WTC11 (cell line): ENCODE results near the gene CCDC9. TPM values are rescaled to one million over a fixed set of nuclear protein-coding genes. Genes with fewer than 3 reads are reported as not detected.
A peak's percentile ranks its signal among the peaks of the same experiment; 100 is the strongest.

Source experiments
- ATAC-seq: fragments of 200-7000 bp; cut with Tn5 transposase; 2 replicates; pipeline ENCODE4 v1.10.0; 2021; ENCODE audit warnings: mild to moderate bottlenecking, moderate library complexity
- CTCF ChIA-PET: fragments of 300-600 bp; sonication (Branson Sonifier 250); formaldehyde crosslinking; loops from one replicate; lab custom pipeline; 2021; ENCODE audit warnings: antibody characterized with exemption; lab: Charles Lee
- POLR2A ChIA-PET: fragments of 350-600 bp; sonication (Branson Sonifier 250); formaldehyde crosslinking; loops from one replicate; lab custom pipeline; 2021; ENCODE audit warnings: antibody characterized with exemption; lab: Charles Lee
- DNase-seq: peaks from one replicate; pipeline ENCODE4 v3.0.0; 2021; ENCODE audit warnings: low spot score
- H3K27ac Mint-ChIP-seq: 2 replicates; pipeline ENCODE4 v1.8.0; 2021; ENCODE audit warnings: mixed read lengths
- H3K27me3 Mint-ChIP-seq: 2 replicates; pipeline ENCODE4 v1.8.0; 2021; ENCODE audit warnings: low read depth, mild to moderate bottlenecking, moderate library complexity, mixed read lengths
- H3K36me3 Mint-ChIP-seq: 2 replicates; pipeline ENCODE4 v1.8.0; 2021; ENCODE audit warnings: mixed read lengths
- H3K4me1 Mint-ChIP-seq: 2 replicates; pipeline ENCODE4 v1.8.0; 2022; ENCODE audit warnings: mixed read lengths
- H3K4me3 Mint-ChIP-seq: 2 replicates; pipeline ENCODE4 v1.8.0; 2021; ENCODE audit warnings: mild to moderate bottlenecking, moderate library complexity, mixed read lengths
- H3K9me3 Mint-ChIP-seq: 2 replicates; pipeline ENCODE4 v1.8.0; 2021; ENCODE audit warnings: mixed read lengths
- ATF1 ChIP-seq: sonication (generic); formaldehyde crosslinking; IDR thresholded peaks from 2 replicates; pipeline ENCODE4 v1.8.1; 2023; ENCODE audit warnings: mild to moderate bottlenecking, moderate library complexity, missing genetic modification reagents
- CREM ChIP-seq: sonication (generic); formaldehyde crosslinking; IDR thresholded peaks from 2 replicates; pipeline ENCODE4 v1.8.1; 2022; ENCODE audit warnings: mild to moderate bottlenecking, missing genetic modification reagents, moderate library complexity
- EMX1 ChIP-seq: fragments of 250-450 bp; sonication (Bioruptor Pico); IDR thresholded peaks from 2 replicates; pipeline ENCODE4 v1.8.0; 2021; ENCODE audit warnings: mild to moderate bottlenecking
- FOXP1 ChIP-seq: sonication (generic); formaldehyde crosslinking; IDR thresholded peaks from 2 replicates; pipeline ENCODE4 v1.8.0; 2022; ENCODE audit warnings: missing genetic modification reagents, mild to moderate bottlenecking, moderate library complexity, borderline replicate concordance
- GABPB1 ChIP-seq: sonication (generic); formaldehyde crosslinking; IDR thresholded peaks from 2 replicates; pipeline ENCODE4 v1.8.1; 2023; ENCODE audit warnings: mild to moderate bottlenecking, missing genetic modification reagents
- HMGA2 ChIP-seq: fragments of 250-450 bp; sonication (Bioruptor Pico); IDR thresholded peaks from 2 replicates; pipeline ENCODE4 v1.4.0; 2021; ENCODE audit warnings: mild to moderate bottlenecking, moderate library complexity
- MYBL2 ChIP-seq: sonication (generic); formaldehyde crosslinking; IDR thresholded peaks from 2 replicates; pipeline ENCODE4 v1.8.1; 2023; ENCODE audit warnings: mild to moderate bottlenecking, moderate library complexity, missing genetic modification reagents
- PRRX2 ChIP-seq: fragments of 250-450 bp; sonication (Bioruptor Pico); IDR thresholded peaks from 2 replicates; pipeline ENCODE4 v1.8.0; 2021; ENCODE audit warnings: mild to moderate bottlenecking
- ZBTB21 ChIP-seq: sonication (generic); formaldehyde crosslinking; IDR thresholded peaks from 2 replicates; pipeline ENCODE4 v1.8.1; 2023; ENCODE audit warnings: mild to moderate bottlenecking, missing genetic modification reagents, borderline replicate concordance
- ZNF121 ChIP-seq: sonication (generic); formaldehyde crosslinking; IDR thresholded peaks from 2 replicates; pipeline ENCODE4 v1.8.0; 2023; ENCODE audit warnings: missing genetic modification reagents
- ZNF396 ChIP-seq: fragments of 250-450 bp; sonication (Bioruptor Pico); IDR thresholded peaks from 2 replicates; pipeline ENCODE4 v1.8.0; 2021; ENCODE audit warnings: mild to moderate bottlenecking, moderate library complexity, borderline replicate concordance
- total RNA-seq: library from RNA; stranded (reverse); gene quantifications from 3 replicates; pipeline ENCODE4 v1.2.3, GENCODE V29; 2021
- TF ChIP-seq, protein P1 (sequence below): sonication (generic); formaldehyde crosslinking; conservative IDR thresholded peaks from 2 replicates; pipeline ENCODE4 v1.8.1; 2022; ENCODE audit warnings: mild to moderate bottlenecking, missing genetic modification reagents
- TF ChIP-seq, protein P2 (sequence below): sonication (generic); formaldehyde crosslinking; IDR thresholded peaks from 2 replicates; pipeline ENCODE4 v1.8.1; 2022; ENCODE audit warnings: mild to moderate bottlenecking, moderate library complexity, missing genetic modification reagents
- TF ChIP-seq, protein P3 (sequence below): fragments of 200-600 bp; IDR thresholded peaks from 2 replicates; pipeline ENCODE4 v1.8.0; 2022; ENCODE audit warnings: antibody characterized with exemption
- TF ChIP-seq, protein P4 (sequence below): sonication (generic); formaldehyde crosslinking; IDR thresholded peaks from 2 replicates; pipeline ENCODE4 v1.8.0; 2022; ENCODE audit warnings: missing genetic modification reagents
- TF ChIP-seq, protein P5 (sequence below): sonication (generic); formaldehyde crosslinking; IDR thresholded peaks from 2 replicates; pipeline ENCODE4 v1.8.1; 2023; ENCODE audit warnings: mild to moderate bottlenecking, missing genetic modification reagents

CCDC9 gene
- total RNA-seq, 1 experiment from 2014 or later, result 37.7 TPM

DNA sequence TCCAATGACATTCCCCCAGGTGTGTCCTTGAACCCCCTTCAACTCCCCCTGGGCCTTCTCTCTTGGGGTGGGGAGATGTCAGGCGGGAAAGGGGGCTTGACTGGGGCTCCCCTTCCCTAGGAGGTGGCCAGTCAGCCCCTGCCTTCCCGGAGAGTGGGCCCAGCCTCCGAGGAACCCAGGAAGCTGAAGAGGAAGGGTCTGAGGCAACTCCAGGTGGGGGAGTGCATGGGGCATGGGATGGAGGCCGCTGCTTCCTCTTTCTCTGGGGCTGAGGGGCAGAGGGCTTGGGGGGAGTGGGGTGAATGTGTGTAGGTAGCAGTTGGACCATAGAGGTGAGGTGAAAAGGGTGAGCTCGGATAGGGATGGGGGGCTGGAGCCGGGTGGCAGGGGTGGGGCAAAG, 15.6 kb downstream of the CCDC9 start:
- peaks cover 26% of the 10 kb centered on the region for H3K36me3 Mint-ChIP-seq
- no peak overlapping the region for H3K27ac Mint-ChIP-seq
- no peak for DNase-seq
- H3K9me3 Mint-ChIP-seq, result no peaks in the 10 kb centered on the region
- CTCF ChIA-PET, result interaction anchor here (0.6 to 1.9 kb wide), 5 partner anchors 10 to 77 kb away, joined by 3 to 7 read pairs (median 5); partner anchors contain the start of gene DHX34
- peaks cover 17% of the 10 kb centered on the region for H3K27me3 Mint-ChIP-seq
- no peak for TF ChIP-seq ZNF396
- TF ChIP-seq, protein P1, sequence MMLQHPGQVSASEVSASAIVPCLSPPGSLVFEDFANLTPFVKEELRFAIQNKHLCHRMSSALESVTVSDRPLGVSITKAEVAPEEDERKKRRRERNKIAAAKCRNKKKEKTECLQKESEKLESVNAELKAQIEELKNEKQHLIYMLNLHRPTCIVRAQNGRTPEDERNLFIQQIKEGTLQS (CRISPR knock-in tag), result no peak
- TF ChIP-seq, protein P2, sequence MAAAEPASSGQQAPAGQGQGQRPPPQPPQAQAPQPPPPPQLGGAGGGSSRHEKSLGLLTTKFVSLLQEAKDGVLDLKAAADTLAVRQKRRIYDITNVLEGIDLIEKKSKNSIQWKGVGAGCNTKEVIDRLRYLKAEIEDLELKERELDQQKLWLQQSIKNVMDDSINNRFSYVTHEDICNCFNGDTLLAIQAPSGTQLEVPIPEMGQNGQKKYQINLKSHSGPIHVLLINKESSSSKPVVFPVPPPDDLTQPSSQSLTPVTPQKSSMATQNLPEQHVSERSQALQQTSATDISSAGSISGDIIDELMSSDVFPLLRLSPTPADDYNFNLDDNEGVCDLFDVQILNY, result no peak
- TF ChIP-seq, protein P3, sequence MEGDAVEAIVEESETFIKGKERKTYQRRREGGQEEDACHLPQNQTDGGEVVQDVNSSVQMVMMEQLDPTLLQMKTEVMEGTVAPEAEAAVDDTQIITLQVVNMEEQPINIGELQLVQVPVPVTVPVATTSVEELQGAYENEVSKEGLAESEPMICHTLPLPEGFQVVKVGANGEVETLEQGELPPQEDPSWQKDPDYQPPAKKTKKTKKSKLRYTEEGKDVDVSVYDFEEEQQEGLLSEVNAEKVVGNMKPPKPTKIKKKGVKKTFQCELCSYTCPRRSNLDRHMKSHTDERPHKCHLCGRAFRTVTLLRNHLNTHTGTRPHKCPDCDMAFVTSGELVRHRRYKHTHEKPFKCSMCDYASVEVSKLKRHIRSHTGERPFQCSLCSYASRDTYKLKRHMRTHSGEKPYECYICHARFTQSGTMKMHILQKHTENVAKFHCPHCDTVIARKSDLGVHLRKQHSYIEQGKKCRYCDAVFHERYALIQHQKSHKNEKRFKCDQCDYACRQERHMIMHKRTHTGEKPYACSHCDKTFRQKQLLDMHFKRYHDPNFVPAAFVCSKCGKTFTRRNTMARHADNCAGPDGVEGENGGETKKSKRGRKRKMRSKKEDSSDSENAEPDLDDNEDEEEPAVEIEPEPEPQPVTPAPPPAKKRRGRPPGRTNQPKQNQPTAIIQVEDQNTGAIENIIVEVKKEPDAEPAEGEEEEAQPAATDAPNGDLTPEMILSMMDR, result no peak
- TF ChIP-seq, all 79 proteins: peak for 0
- Mint-ChIP-seq H3K4me3 (peak overlapping the region; percentile 91; the same call in 1 of the 2 replicates), H3K4me1 (peaks cover 16% of the 10 kb centered on the region)
- POLR2A ChIA-PET, result interaction anchor here (0.6 to 1.5 kb wide), 6 partner anchors 15 to 425 kb away, joined by 3 to 11 read pairs (median 3); partner anchors contain the start of genes CCDC9 and DHX34
- no peak for ATAC-seq

DNA sequence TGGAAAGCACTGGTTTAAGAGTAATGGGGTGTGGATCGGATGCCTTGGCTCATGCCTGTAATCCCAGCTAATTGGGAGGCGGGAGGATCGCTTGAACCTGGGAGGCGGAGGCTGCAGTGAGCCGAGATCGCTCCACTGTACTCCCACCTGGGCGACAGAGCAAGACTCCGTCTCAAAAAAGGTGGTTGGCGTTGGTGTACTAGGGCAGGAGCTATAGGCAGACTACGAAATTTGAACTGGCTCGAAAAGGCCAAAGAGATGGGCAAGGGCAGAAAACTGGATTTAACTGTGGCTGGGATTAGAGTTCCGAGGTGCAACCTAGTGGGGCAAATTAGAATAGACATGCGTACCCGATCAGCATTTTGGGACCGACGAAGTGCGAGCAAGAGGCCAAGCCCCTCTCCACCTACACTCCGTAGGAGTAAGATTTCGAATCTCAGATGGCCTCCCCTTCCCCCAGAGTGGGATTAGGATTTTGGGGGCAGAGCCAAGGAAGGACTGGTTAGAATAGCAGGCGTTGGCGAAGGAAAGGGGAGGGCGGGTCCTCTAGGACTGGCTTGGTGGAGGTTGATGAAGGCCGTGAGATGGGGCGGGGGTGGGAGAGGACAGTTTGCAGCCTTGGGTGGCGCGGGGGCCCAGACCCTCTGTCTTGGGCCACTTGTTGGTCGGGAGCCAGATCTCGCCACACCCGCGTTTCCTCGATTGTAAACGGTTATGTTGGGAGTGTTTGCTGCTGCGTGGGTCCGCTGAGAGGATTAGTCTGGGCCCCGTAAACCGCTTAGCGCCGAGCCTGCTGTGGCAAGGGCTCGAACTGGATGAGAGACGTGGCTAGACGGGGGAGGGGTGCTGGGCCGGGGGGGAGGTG, 16.4 kb downstream of the CCDC9 start:
- peaks cover 16% of the 10 kb centered on the region for H3K4me1 Mint-ChIP-seq
- H3K36me3 Mint-ChIP-seq, result peaks cover 19% of the 10 kb centered on the region
- TF ChIP-seq FOXP1 (CRISPR knock-in tag) (peak; percentile 11; the same call in 1 of the 2 replicates), PRRX2 (peak; percentile 75; the same call in 1 of the 2 replicates), ZNF121 (CRISPR knock-in tag) (peak; percentile 77; the same call in 1 of the 2 replicates), ZBTB21 (CRISPR knock-in tag) (no peak), HMGA2 (CRISPR knock-in tag) (no peak)
- TF ChIP-seq, protein P4, sequence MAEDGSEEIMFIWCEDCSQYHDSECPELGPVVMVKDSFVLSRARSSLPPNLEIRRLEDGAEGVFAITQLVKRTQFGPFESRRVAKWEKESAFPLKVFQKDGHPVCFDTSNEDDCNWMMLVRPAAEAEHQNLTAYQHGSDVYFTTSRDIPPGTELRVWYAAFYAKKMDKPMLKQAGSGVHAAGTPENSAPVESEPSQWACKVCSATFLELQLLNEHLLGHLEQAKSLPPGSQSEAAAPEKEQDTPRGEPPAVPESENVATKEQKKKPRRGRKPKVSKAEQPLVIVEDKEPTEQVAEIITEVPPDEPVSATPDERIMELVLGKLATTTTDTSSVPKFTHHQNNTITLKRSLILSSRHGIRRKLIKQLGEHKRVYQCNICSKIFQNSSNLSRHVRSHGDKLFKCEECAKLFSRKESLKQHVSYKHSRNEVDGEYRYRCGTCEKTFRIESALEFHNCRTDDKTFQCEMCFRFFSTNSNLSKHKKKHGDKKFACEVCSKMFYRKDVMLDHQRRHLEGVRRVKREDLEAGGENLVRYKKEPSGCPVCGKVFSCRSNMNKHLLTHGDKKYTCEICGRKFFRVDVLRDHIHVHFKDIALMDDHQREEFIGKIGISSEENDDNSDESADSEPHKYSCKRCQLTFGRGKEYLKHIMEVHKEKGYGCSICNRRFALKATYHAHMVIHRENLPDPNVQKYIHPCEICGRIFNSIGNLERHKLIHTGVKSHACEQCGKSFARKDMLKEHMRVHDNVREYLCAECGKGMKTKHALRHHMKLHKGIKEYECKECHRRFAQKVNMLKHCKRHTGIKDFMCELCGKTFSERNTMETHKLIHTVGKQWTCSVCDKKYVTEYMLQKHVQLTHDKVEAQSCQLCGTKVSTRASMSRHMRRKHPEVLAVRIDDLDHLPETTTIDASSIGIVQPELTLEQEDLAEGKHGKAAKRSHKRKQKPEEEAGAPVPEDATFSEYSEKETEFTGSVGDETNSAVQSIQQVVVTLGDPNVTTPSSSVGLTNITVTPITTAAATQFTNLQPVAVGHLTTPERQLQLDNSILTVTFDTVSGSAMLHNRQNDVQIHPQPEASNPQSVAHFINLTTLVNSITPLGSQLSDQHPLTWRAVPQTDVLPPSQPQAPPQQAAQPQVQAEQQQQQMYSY (CRISPR knock-in tag), result peak; percentile 71; the same call in 1 of the 2 replicates
- POLR2A ChIA-PET, result interaction anchor here (0.6 to 1.5 kb wide), 6 partner anchors 16 to 426 kb away, joined by 3 to 11 read pairs (median 3); partner anchors contain the start of genes CCDC9 and DHX34
- H3K9me3 Mint-ChIP-seq, result no peaks in the 10 kb centered on the region
- ATAC-seq, result peak; percentile 0; the same call in 1 of the 2 replicates
- H3K4me3 Mint-ChIP-seq, result peak overlapping the region; percentile 91
- DNase-seq, result no peak
- peak overlapping the region; percentile 94 for H3K27ac Mint-ChIP-seq
- peaks cover 18% of the 10 kb centered on the region for H3K27me3 Mint-ChIP-seq
- CTCF ChIA-PET, result interaction anchor here (0.6 to 1.9 kb wide), 5 partner anchors 10 to 76 kb away, joined by 3 to 7 read pairs (median 5); partner anchors contain the start of gene DHX34

DNA sequence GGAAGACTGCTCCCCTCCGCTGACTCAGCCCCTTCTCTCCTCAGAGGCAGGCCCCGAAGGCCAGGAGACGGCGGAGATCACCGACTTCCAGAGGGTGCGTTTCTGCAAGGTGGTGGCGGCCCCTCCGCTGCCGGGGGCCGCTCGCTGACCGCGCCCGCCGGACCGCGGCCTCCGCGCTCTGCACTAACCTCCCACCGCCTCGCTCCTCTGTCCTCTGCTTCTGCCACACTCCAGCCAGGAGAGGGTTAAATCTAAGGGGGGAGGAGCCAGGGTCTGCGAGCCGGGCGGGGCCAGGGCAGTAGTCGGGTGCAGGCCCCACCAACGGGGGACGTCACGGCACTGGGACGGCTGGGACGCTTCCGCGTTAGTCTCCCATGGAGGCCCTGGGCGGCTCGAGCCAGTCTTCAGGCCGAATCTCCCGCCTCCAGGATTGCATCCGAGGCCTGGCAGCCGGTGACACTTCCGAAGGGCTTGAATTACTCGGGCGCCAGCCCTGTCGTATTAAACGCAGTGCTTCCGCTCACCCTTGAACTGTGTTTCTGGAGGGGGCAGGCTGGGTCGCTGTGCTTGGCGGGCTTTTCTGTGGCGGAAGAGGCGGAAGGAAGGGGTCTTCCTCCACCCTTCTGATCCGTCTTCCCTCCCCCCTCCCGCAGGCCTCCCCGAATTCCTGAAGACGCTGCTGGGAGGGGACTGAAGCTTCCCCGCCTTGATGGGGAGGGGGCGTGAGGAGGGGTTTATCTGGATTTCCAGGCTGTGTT, 17.2 kb downstream of the CCDC9 start:
- no peaks in the 10 kb centered on the region for H3K9me3 Mint-ChIP-seq
- peaks cover 11% of the 10 kb centered on the region; the same call in 1 of the 2 replicates for H3K36me3 Mint-ChIP-seq
- peaks cover 16% of the 10 kb centered on the region for H3K4me1 Mint-ChIP-seq
- DNase-seq, result peak; percentile 93
- CTCF ChIA-PET, result interaction anchor here (0.6 to 3.0 kb wide), 19 partner anchors 9 to 1465 kb away, joined by 3 to 33 read pairs (median 6); partner anchors contain the start of genes CCDC9, DHX34 and ZC3H4
- POLR2A ChIA-PET, result interaction anchor here (0.6 to 2.6 kb wide), 10 partner anchors 17 to 1370 kb away, joined by 3 to 46 read pairs (median 7); partner anchors contain the start of genes CCDC9 and ZC3H4
- peak; percentile 63 for ATAC-seq
- H3K27ac Mint-ChIP-seq, result peak overlapping the region; percentile 99
- H3K4me3 Mint-ChIP-seq, result peak overlapping the region; percentile 91
- H3K27me3 Mint-ChIP-seq, result peaks cover 19% of the 10 kb centered on the region
- TF ChIP-seq, protein P2, result peak; percentile 61
- 0 out of 2 replicates have a peak, but pooled peaks have one; percentile 38 for TF ChIP-seq ATF1
- peak; percentile 11; the same call in 1 of the 2 replicates for TF ChIP-seq GABPB1
- TF ChIP-seq CREM (CRISPR knock-in tag), result peak; percentile 61; the same call in 1 of the 2 replicates
- TF ChIP-seq, protein P5, sequence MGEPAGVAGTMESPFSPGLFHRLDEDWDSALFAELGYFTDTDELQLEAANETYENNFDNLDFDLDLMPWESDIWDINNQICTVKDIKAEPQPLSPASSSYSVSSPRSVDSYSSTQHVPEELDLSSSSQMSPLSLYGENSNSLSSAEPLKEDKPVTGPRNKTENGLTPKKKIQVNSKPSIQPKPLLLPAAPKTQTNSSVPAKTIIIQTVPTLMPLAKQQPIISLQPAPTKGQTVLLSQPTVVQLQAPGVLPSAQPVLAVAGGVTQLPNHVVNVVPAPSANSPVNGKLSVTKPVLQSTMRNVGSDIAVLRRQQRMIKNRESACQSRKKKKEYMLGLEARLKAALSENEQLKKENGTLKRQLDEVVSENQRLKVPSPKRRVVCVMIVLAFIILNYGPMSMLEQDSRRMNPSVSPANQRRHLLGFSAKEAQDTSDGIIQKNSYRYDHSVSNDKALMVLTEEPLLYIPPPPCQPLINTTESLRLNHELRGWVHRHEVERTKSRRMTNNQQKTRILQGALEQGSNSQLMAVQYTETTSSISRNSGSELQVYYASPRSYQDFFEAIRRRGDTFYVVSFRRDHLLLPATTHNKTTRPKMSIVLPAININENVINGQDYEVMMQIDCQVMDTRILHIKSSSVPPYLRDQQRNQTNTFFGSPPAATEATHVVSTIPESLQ (CRISPR knock-in tag), result no peak
- TF ChIP-seq MYBL2 (CRISPR knock-in tag), result 0 out of 2 replicates have a peak, but pooled peaks have one; percentile 57
- peak; percentile 25; the same call in 1 of the 2 replicates for TF ChIP-seq EMX1 (CRISPR knock-in tag)
